GM23248 (cell line): ENCODE results near the gene SART1.

ENCODE experiments used
- EZH2 ChIP-seq: fragments of 200-600 bp; sonication (generic); IDR thresholded peaks from 2 replicates; pipeline ENCODE4 v1.6.1; 2018; ENCODE audit warnings: antibody characterized with exemption, mild to moderate bottlenecking; ENCODE audit not compliant: insufficient read depth, poor library complexity, severe bottlenecking
- EZH2phosphoT487 ChIP-seq: fragments of 200-600 bp; sonication (generic); IDR thresholded peaks from 2 replicates; pipeline ENCODE4 v1.6.1; 2018; ENCODE audit warnings: antibody characterized with exemption, moderate library complexity, mild to moderate bottlenecking, low read depth; ENCODE audit not compliant: insufficient read depth

DNA sequence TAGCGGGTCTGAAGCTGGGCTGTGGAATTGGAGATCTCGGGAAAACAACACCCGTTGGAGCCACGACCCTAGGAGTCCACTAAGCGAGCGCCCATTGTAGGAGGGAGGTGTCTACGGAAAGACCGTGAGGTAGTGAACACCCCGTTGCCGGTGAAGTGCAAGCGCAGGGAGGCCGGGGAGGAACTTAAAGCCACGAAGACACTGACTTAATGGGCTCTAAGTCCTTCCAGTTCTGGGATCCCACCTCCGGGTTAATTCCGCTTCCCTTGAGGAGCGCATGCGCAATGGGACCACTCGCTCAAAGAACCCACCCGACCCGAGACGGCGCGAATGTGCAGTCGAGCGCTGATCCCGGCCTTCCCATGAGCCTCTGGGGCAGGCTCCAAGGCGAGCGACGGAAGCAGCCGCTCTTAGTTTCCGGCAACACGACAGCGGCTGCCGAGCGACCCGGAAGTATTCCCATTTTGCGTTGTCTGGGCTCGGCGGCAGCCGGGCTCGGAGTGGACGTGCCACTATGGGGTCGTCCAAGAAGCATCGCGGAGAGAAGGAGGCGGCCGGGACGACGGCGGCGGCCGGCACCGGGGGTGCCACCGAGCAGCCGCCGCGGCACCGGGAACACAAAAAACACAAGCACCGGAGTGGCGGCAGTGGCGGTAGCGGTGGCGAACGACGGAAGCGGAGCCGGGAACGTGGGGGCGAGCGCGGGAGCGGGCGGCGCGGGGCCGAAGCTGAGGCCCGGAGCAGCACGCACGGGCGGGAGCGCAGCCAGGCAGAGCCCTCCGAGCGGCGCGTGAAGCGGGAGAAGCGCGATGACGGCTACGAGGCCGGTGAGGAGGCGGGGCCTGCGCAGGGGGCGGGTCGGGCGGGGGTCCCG is at the start of gene SART1:
- no peak for TF ChIP-seq EZH2phosphoT487
- no peak for TF ChIP-seq EZH2
